Mucosa of descending colon (tissue), 3 donors: ENCODE measurements around the gene DHRS7. TPM values are rescaled to one million over a fixed set of nuclear protein-coding genes. Genes with fewer than 3 reads are reported as not detected.

Source experiments
- ATAC-seq: fragments of 200-7000 bp; cut with Tn5 transposase; one replicate; pipeline ENCODE4 v1.9.1; 2020; ENCODE audit warnings: mild to moderate bottlenecking, moderate library complexity
- DNase-seq, 3 donors: peaks; one replicate each; pipeline ENCODE4 v3.0.0-alpha.2; 2020
- H3K36me3 ChIP-seq: fragments of 200-600 bp; one replicate; pipeline ENCODE4 v1.8.0; 2021; ENCODE audit warnings: low read depth, mild to moderate bottlenecking
- H3K4me1 ChIP-seq: fragments of 200-600 bp; one replicate; pipeline ENCODE4 v1.8.0; 2021; ENCODE audit warnings: low read depth, mild to moderate bottlenecking
- H3K4me3 ChIP-seq: fragments of 200-600 bp; one replicate; pipeline ENCODE4 v1.8.0; 2021; ENCODE audit warnings: mild to moderate bottlenecking
- H3K9me3 ChIP-seq: fragments of 200-600 bp; one replicate; pipeline ENCODE4 v1.8.0; 2021; ENCODE audit warnings: mild to moderate bottlenecking
- CTCF ChIP-seq: fragments of 200-600 bp; IDR thresholded peaks from one replicate; pipeline ENCODE4 v1.8.0; 2022; ENCODE audit warnings: antibody characterized with exemption, mild to moderate bottlenecking
- intact Hi-C, 2 donors: fragments of 100-400 bp; cut with DNase I in 1 of 2; cut with micrococcal nuclease in 1 of 2; formaldehyde crosslinking; loops; one replicate each; pipeline versions ENCODE4 v1.11.0 to v1.11.1; 2022; cut with DNase I, micrococcal nuclease
- total RNA-seq, 3 donors: library from RNA; stranded (reverse); fragmentation: NEBNext Ultra II Directional in 2 of 3; extraction: Animal tissue kit (Norgen Biotek cat#: 25700) in 2 of 3; gene quantifications; one replicate each; pipeline versions ENCODE4 v1.2.1 to v1.2.4, GENCODE V29; 2021 to 2023
- donor health status: DM: no; HTN: no; CAD: no; lungs with moderate emphysema.
- donor health status: DM: no; HTN: no; CAD: no.
- donor health status: DM: no; HTN: yes; CAD: no.

DHRS7 gene
- total RNA-seq, 3 donors from 2014 or later = 63.4 to 96.3 (median 83.5) TPM

- no peak for DNase-seq
- Histone ChIP-seq H3K36me3 (no peaks in the 10 kb centered on the region), H3K4me3 (no peak overlapping the region), H3K9me3 (no peaks in the 10 kb centered on the region), H3K4me1 (no peaks in the 10 kb centered on the region)
- ATAC-seq = no peak
- no peak for TF ChIP-seq CTCF
- intact Hi-C loops = loop anchor here in 1 of 2 donors (10.0 kb wide), 1 partner anchor 224 kb away; no protein-coding TSS in a partner anchor
These were observed 23.5 kb upstream of the DHRS7 start for GRCh38 chr14:60188696-60189095.

- TF ChIP-seq CTCF = no peak
- intact Hi-C loops = loop anchor here in 1 of 2 donors (10.0 kb wide), 1 partner anchor 223 kb away; no protein-coding TSS in a partner anchor
- Histone ChIP-seq H3K9me3 (no peaks in the 10 kb centered on the region), H3K4me3 (no peak overlapping the region), H3K4me1 (no peaks in the 10 kb centered on the region), H3K36me3 (no peaks in the 10 kb centered on the region)
- ATAC-seq = no peak
- DNase-seq = no peak
These were observed 22.9 kb upstream of the DHRS7 start for GRCh38 chr14:60188115-60188514.

DNA sequence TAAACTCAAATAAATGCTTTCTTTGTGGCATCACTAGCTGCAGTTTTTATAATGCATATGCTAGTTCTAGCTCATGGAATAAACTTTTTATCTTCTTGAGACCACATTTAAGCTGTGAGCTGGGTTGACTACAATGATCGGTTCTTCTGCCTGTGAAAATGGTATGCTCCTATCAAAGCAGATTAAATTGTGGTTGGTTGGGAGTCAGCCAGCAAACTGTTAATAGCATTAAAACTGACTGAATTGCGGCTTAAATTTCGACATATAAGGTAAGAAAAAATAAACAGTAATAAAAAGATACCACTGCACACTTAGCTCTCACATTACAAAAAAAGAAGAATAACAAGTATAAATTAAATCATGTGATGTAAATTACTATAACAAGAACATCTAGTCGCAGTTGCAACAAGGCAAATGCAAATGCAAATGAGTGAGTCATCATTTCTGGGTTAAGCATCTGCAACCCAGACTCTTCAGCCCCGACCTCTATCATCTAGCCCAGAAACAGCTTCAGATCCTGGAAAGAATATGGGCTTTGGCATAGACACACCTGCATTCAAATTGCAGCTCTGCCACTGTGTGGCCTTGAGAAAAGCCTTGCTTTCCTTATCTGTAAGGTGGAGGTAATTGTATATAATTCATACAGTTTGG is 19.8 kb upstream of the DHRS7 start:
- H3K4me3 ChIP-seq = no peak overlapping the region
- DNase-seq (no peak), ATAC-seq (no peak)
- no peak for TF ChIP-seq CTCF
- intact Hi-C loops = loop anchor here (5.0 to 10.0 kb wide), 3 partner anchors 123 to 220 kb away; no protein-coding TSS in a partner anchor
- no peaks in the 10 kb centered on the region for H3K36me3 ChIP-seq
- no peaks in the 10 kb centered on the region for H3K9me3 ChIP-seq
- H3K4me1 ChIP-seq = no peaks in the 10 kb centered on the region

GRCh38 chr14:60184146-60184904 is 19.1 kb upstream of the DHRS7 start:
- peak; percentile 12 for TF ChIP-seq CTCF
- intact Hi-C loops = loop anchor here (5.0 to 10.0 kb wide), 3 partner anchors 122 to 220 kb away; no protein-coding TSS in a partner anchor
- H3K36me3 ChIP-seq = no peaks in the 10 kb centered on the region
- peak; percentile 69 for ATAC-seq
- no peaks in the 10 kb centered on the region for H3K9me3 ChIP-seq
- peak in 1 of 3 donors; percentile 53 for DNase-seq
- H3K4me3 ChIP-seq = no peak overlapping the region
- H3K4me1 ChIP-seq = no peaks in the 10 kb centered on the region

- intact Hi-C loops = loop anchor here (5.0 to 10.0 kb wide), 3 partner anchors 121 to 219 kb away; no protein-coding TSS in a partner anchor
- ATAC-seq = peak; percentile 28
- Histone ChIP-seq H3K4me3 (no peak overlapping the region), H3K36me3 (no peaks in the 10 kb centered on the region), H3K4me1 (no peaks in the 10 kb centered on the region), H3K9me3 (no peaks in the 10 kb centered on the region)
- TF ChIP-seq CTCF = no peak
- no peak for DNase-seq
These were observed 18.5 kb upstream of the DHRS7 start for GRCh38 chr14:60183741-60184140.
